GM13977 (cell line): ENCODE results near the gene CLSTN2.

Experiments used
- DNase-seq: peaks from one replicate; pipeline ENCODE4 v3.0.0; 2012; ENCODE audit warnings: low spot score
- CTCF ChIP-seq: IDR thresholded peaks from 2 replicates; pipeline ENCODE4 v1.5.1; 2012; ENCODE audit warnings: mild to moderate bottlenecking, control low read depth; ENCODE audit not compliant: insufficient read depth; ENCODE audit errors: extremely low read depth, missing control alignments
- in situ Hi-C: fragments of 300-500 bp; cut with MboI; formaldehyde crosslinking; loops from one replicate; pipeline ENCODE4 v1.12.0; 2022; ENCODE audit warnings: low sequenced_read_pairs, low pct_unique_long_range_greater_than_20kb, mixed read lengths, inconsistent platforms; ENCODE audit not compliant: unreplicated experiment

The CLSTN2 gene

GRCh38 chr3:140117096-140117526, 182.1 kb downstream of the CLSTN2 start:
- in situ Hi-C loops: no loop called here
- DNase-seq: no peak
- no peak for TF ChIP-seq CTCF

GRCh38 chr3:140122183-140122582, 187.2 kb downstream of the CLSTN2 start:
- TF ChIP-seq CTCF: no peak
- in situ Hi-C loops: no loop called here
- DNase-seq: no peak

GRCh38 chr3:140128217-140128616, 193.2 kb downstream of the CLSTN2 start:
- no peak for TF ChIP-seq CTCF
- DNase-seq: no peak
- in situ Hi-C loops: no loop called here

GRCh38 chr3:140128631-140129030, 193.6 kb downstream of the CLSTN2 start:
- DNase-seq: peak; percentile 30
- in situ Hi-C loops: no loop called here
- TF ChIP-seq CTCF: peak; percentile 73

- in situ Hi-C loops: no loop called here
- TF ChIP-seq CTCF: no peak
- no peak for DNase-seq
These were observed 194.8 kb downstream of the CLSTN2 start for GRCh38 chr3:140129768-140130284.

GRCh38 chr3:140131895-140132294, 196.9 kb downstream of the CLSTN2 start:
- DNase-seq: no peak
- in situ Hi-C loops: no loop called here
- no peak for TF ChIP-seq CTCF
